Heart left ventricle (tissue), 16 donors: ENCODE measurements around the gene SLC38A11. TPM values are rescaled to one million over a fixed set of nuclear protein-coding genes. Genes with fewer than 3 reads are reported as not detected.
A peak's percentile ranks its signal among the peaks of the same experiment; 100 is the strongest.

Experiments used
- ATAC-seq, 4 donors: fragments of 200-7000 bp; cut with Tn5 transposase; one replicate each; pipeline ENCODE4 v1.9.1; 2020 to 2022; ENCODE audit warnings: moderate library complexity in 4 of 4, mild to moderate bottlenecking in 3 of 4, moderate number of reproducible peaks in 1 of 4
- DNase-seq, 5 donors: peaks; one replicate each; pipeline ENCODE4 v3.0.0-alpha.2; 2020
- H3K27ac ChIP-seq, 12 donors: fragments of 200-600 bp; sonication (generic) in 4 of 12; one replicate each; pipeline versions ENCODE4 v1.5.0 to v1.8.0; 2016 to 2022; ENCODE audit warnings: mild to moderate bottlenecking in 2 of 12
- H3K27me3 ChIP-seq, 9 donors: fragments of 200-600 bp; sonication (generic) in 2 of 9; one replicate each; pipeline versions ENCODE4 v1.5.1 to v1.8.0; 2016 to 2022; ENCODE audit warnings: mild to moderate bottlenecking in 3 of 9
- H3K36me3 ChIP-seq, 9 donors: fragments of 200-600 bp; sonication (generic) in 2 of 9; one replicate each; pipeline versions ENCODE4 v1.5.0 to v1.8.0; 2018 to 2022; ENCODE audit warnings: mild to moderate bottlenecking in 2 of 9
- H3K4me1 ChIP-seq, 12 donors: fragments of 200-600 bp; sonication (generic) in 4 of 12; one replicate each; pipeline versions ENCODE4 v1.5.0 to v1.8.0; 2016 to 2022; ENCODE audit warnings: mild to moderate bottlenecking in 3 of 12
- H3K4me3 ChIP-seq, 12 donors: fragments of 200-600 bp; sonication (generic) in 4 of 12; one replicate each; pipeline versions ENCODE4 v1.5.0 to v1.8.0; 2017 to 2022; ENCODE audit warnings: mild to moderate bottlenecking in 9 of 12, moderate library complexity in 4 of 12
- H3K9me3 ChIP-seq, 12 donors: fragments of 200-600 bp; sonication (generic) in 4 of 12; one replicate each; pipeline versions ENCODE4 v1.5.0 to v1.8.0; 2016 to 2022; ENCODE audit warnings: mild to moderate bottlenecking in 1 of 12
- CTCF ChIP-seq, 12 donors: fragments of 200-600 bp; sonication (generic) in 4 of 12; IDR thresholded peaks; one replicate each; pipeline versions ENCODE4 v1.5.0 to v1.8.0; 2018 to 2022; ENCODE audit warnings: antibody characterized with exemption in 12 of 12, mild to moderate bottlenecking in 5 of 12
- POLR2A ChIP-seq, 2 donors: fragments of 450-650 bp; IDR thresholded peaks; one replicate each; pipeline ENCODE4 v1.6.1; 2017; ENCODE audit warnings: antibody characterized with exemption in 2 of 2, mild to moderate bottlenecking in 2 of 2, moderate library complexity in 2 of 2
- WGBS, 4 donors: extraction: QIAGEN DNeasy Blood & Tissue Kit in 2 of 4; methylation state at CpG; one replicate each; pipeline versions ENCODE4 v1.1.5 to v1.1.7; 2013 to 2018; 5-methylcytosine and 5-hydroxymethylcytosine counted together
- intact Hi-C, 10 donors: fragments of 100-400 bp; cut with DNase I; formaldehyde crosslinking; loops; one replicate each; pipeline versions ENCODE4 v1.11.1 to v1.14.2; 2022
- polyA plus RNA-seq, 2 donors: library from polyadenylated mRNA; stranded (reverse); fragments of 200-250 nt; gene quantifications; one replicate each; pipeline ENCODE4 v1.2.3, GENCODE V29; 2013
- total RNA-seq, 9 donors: library from RNA; depleted of rRNA in 2 of 9; stranded (reverse); fragments of >200 nt in 2 of 9; fragmentation: NEBNext Ultra II Directional in 3 of 9; extraction: Animal tissue kit (Norgen Biotek cat#: 25700) in 3 of 9; gene quantifications; one replicate each; pipeline versions ENCODE4 v1.1.0 to v1.2.4, GENCODE V29; 2016 to 2023
- donor health status: ischemic (EF 13 %, LVEDD 7.1; RV severe dilation, severe dysfunction).
- donor health status: healthy with polysubstance abuse.
- donor health status: DM: no; HTN: yes; CAD: no.
- donor health status: DM: no; HTN: no; CAD: no.
- donor health status: ischemic (EF 25% LVEDD 6.9; RV normal size, moderate dysfunction).
- donor health status: ischemic (EF 25% LVEDD 5.7; RV mildly dilated, moderate dysfunction).
- donor health status: healthy.
- donor health status: DM: yes; HTN: yes; CAD: no.
- donor health status: ischemic (EF 35%, LVEDD 5.7; RV mildly dilated, moderate dysfunction).
- donor health status: nonischemic (EF 11% LVEDD 7.7; RV severe dilation, severe dysfunction).
- donor health status: DM: yes; HTN: yes; CAD: no.
- donor health status: PGD.
- donor health status: ischemic (EF 29% LVEDD 5.4; RV normal size, mild dysfunction).
- donor health status: nonischemic (EF 23%, LVEDD 6.1; RV moderate dilation, normal function).

Gene SLC38A11
- total and polyA plus RNA-seq, 11 donors: 0.25 to 1.9 (median 0.55) TPM

- H3K36me3 ChIP-seq: no peaks in the 10 kb centered on the region
- ATAC-seq (no peak), DNase-seq (no peak)
- no peak overlapping the region for H3K27ac ChIP-seq
- no peaks in the 10 kb centered on the region for H3K27me3 ChIP-seq
- TF ChIP-seq CTCF (IDR thresholded peaks at IDR 0.05) (no peak), POLR2A (IDR thresholded peaks at IDR 0.05) (no peak)
- H3K4me3 ChIP-seq: no peak overlapping the region
- peaks cover 0 to 12% (median 0%) of the 10 kb centered on the region in 12 donors for H3K9me3 ChIP-seq
- H3K4me1 ChIP-seq: no peaks in the 10 kb centered on the region
- intact Hi-C loops: no loop called here
These were observed 27.1 kb downstream of the SLC38A11 start for GRCh38 chr2:164928101-164928673.

GRCh38 chr2:164922134-164922533, 33.2 kb downstream of the SLC38A11 start:
- Histone ChIP-seq H3K27ac (no peak overlapping the region), H3K36me3 (no peaks in the 10 kb centered on the region), H3K4me3 (no peak overlapping the region), H3K4me1 (no peaks in the 10 kb centered on the region), H3K27me3 (no peaks in the 10 kb centered on the region), H3K9me3 (no peaks in the 10 kb centered on the region)
- 53 to 62% (median 58%) methylated on average over 3 of the region's 3 CpGs for WGBS, 4 donors
- ATAC-seq (no peak), DNase-seq (no peak)
- intact Hi-C loops: no loop called here
- TF ChIP-seq CTCF (IDR thresholded peaks at IDR 0.05): no peak
- no peak for TF ChIP-seq POLR2A (IDR thresholded peaks at IDR 0.05)

- H3K4me3 ChIP-seq: no peak overlapping the region
- TF ChIP-seq CTCF (IDR thresholded peaks at IDR 0.05): no peak
- no peak for TF ChIP-seq POLR2A (IDR thresholded peaks at IDR 0.05)
- no peaks in the 10 kb centered on the region for H3K9me3 ChIP-seq
- no peaks in the 10 kb centered on the region for H3K4me1 ChIP-seq
- intact Hi-C loops: no loop called here
- WGBS, 4 donors: 83 to 87% (median 85%) methylated on average over 4 of the region's 4 CpGs
- H3K27me3 ChIP-seq: no peaks in the 10 kb centered on the region
- ATAC-seq (peak in 1 of 4 donors; percentile 42), DNase-seq (no peak)
- H3K36me3 ChIP-seq: no peaks in the 10 kb centered on the region
- no peak overlapping the region for H3K27ac ChIP-seq
These were observed 34.9 kb downstream of the SLC38A11 start for GRCh38 chr2:164920430-164920829.

GRCh38 chr2:164917296-164917903, 37.9 kb downstream of the SLC38A11 start:
- 31 to 36% (median 32%) methylated on average over 3 of the region's 3 CpGs for WGBS, 4 donors
- Histone ChIP-seq H3K4me3 (no peak overlapping the region), H3K9me3 (no peaks in the 10 kb centered on the region), H3K36me3 (no peaks in the 10 kb centered on the region), H3K4me1 (peaks cover 0 to 20% (median 5%) of the 10 kb centered on the region in 12 donors), H3K27me3 (no peaks in the 10 kb centered on the region), H3K27ac (no peak overlapping the region)
- TF ChIP-seq CTCF (IDR thresholded peaks at IDR 0.05): peak; percentile 39 to 78 (median 64)
- no peak for TF ChIP-seq POLR2A (IDR thresholded peaks at IDR 0.05)
- DNase-seq: peak; percentile 34 to 52 (median 37)
- peak in 3 of 4 donors; percentile 62 to 70 (median 66) for ATAC-seq
- intact Hi-C loops: loop anchor here in 8 of 10 donors (1.0 to 10.0 kb wide), 5 partner anchors 75 to 355 kb away; partner anchors contain the start of gene COBLL1 (in 1 of the 8)
